Activated naive CD8-positive, alpha-beta T cell treated with anti-CD3 and anti-CD28 coated beads, Interleukin-2, amount 10 ng/mL, durations not matched to agents 7 days and 5 days (primary cell): Measurements from ENCODE around the gene TSPAN12. TPM values are rescaled to one million over a fixed set of nuclear protein-coding genes. Genes with fewer than 3 reads are reported as not detected.
"Not testable (repeated sequence)": the region's sequence is repeated elsewhere in the genome, so short reads cannot be mapped to it uniquely, and the experiment has no call there.

Source experiments
- ATAC-seq: fragments of 150-1000 bp; cut with Tn5 transposase; one replicate; pipeline ENCODE4 v1.10.0; 2021; ENCODE audit warnings: low read depth, moderate library complexity
- POLR2A ChIA-PET: fragments of 350-600 bp; sonication (Branson Sonifier 250); formaldehyde crosslinking; loops from one replicate; lab custom pipeline; 2021; ENCODE audit warnings: antibody characterized with exemption; lab: Charles Lee
- DNase-seq: peaks from one replicate; pipeline ENCODE4 v3.0.0; 2021
- H3K27ac Mint-ChIP-seq: one replicate; pipeline ENCODE4 v1.8.0; 2022; ENCODE audit warnings: mild to moderate bottlenecking, mixed read lengths
- H3K27me3 Mint-ChIP-seq: one replicate; pipeline ENCODE4 v1.8.0; 2022; ENCODE audit warnings: mild to moderate bottlenecking, moderate library complexity, mixed read lengths
- H3K36me3 Mint-ChIP-seq: one replicate; pipeline ENCODE4 v1.8.0; 2021; ENCODE audit warnings: mild to moderate bottlenecking, mixed read lengths
- H3K4me1 Mint-ChIP-seq: one replicate; pipeline ENCODE4 v1.8.0; 2021; ENCODE audit warnings: mixed read lengths
- H3K4me3 Mint-ChIP-seq: one replicate; pipeline ENCODE4 v1.8.0; 2022; ENCODE audit warnings: mild to moderate bottlenecking, moderate library complexity, mixed read lengths
- H3K9me3 Mint-ChIP-seq: one replicate; pipeline ENCODE4 v1.8.0; 2021; ENCODE audit warnings: mixed read lengths
- total RNA-seq, 2 experiments: library from RNA; stranded (reverse); gene quantifications; one replicate each; pipeline ENCODE4 v1.2.3, GENCODE V29; 2021

TSPAN12 gene
- total RNA-seq, 2 experiments from 2014 or later, result not detected

GRCh38 chr7:120785095-120785494, 72.8 kb downstream of the TSPAN12 start:
- ATAC-seq (no peak), DNase-seq (no peak)
- Mint-ChIP-seq H3K9me3 (no peaks in the 10 kb centered on the region), H3K36me3 (no peaks in the 10 kb centered on the region), H3K27me3 (no peaks in the 10 kb centered on the region), H3K27ac (no peak overlapping the region), H3K4me1 (no peaks in the 10 kb centered on the region), H3K4me3 (no peak overlapping the region)
- POLR2A ChIA-PET, result no interaction called here

- no peaks in the 10 kb centered on the region for H3K9me3 Mint-ChIP-seq
- DNase-seq (no peak), ATAC-seq (no peak)
- H3K36me3 Mint-ChIP-seq, result no peaks in the 10 kb centered on the region
- no peaks in the 10 kb centered on the region for H3K4me1 Mint-ChIP-seq
- H3K4me3 Mint-ChIP-seq, result no peak overlapping the region
- no peak overlapping the region for H3K27ac Mint-ChIP-seq
- POLR2A ChIA-PET, result no interaction called here
- H3K27me3 Mint-ChIP-seq, result no peaks in the 10 kb centered on the region
Observed at GRCh38 chr7:120783721-120784120, 74.2 kb downstream of the TSPAN12 start.

GRCh38 chr7:120783273-120783672, 74.7 kb downstream of the TSPAN12 start:
- no peak for ATAC-seq
- H3K4me3 Mint-ChIP-seq, result no peak overlapping the region
- H3K27ac Mint-ChIP-seq, result no peak overlapping the region
- no peaks in the 10 kb centered on the region for H3K27me3 Mint-ChIP-seq
- H3K36me3 Mint-ChIP-seq, result no peaks in the 10 kb centered on the region
- no peaks in the 10 kb centered on the region for H3K9me3 Mint-ChIP-seq
- no peak for DNase-seq
- no peaks in the 10 kb centered on the region for H3K4me1 Mint-ChIP-seq
- POLR2A ChIA-PET, result no interaction called here

- H3K4me1 Mint-ChIP-seq, DNase-seq, H3K4me3 Mint-ChIP-seq, H3K27ac Mint-ChIP-seq, H3K9me3 Mint-ChIP-seq, H3K36me3 Mint-ChIP-seq, POLR2A ChIA-PET, H3K27me3 Mint-ChIP-seq, ATAC-seq: not testable (repeated sequence)
Observed at GRCh38 chr7:120781924-120782323, 76.0 kb downstream of the TSPAN12 start.

- ATAC-seq (no peak), DNase-seq (no peak)
- no peaks in the 10 kb centered on the region for H3K4me1 Mint-ChIP-seq
- no peaks in the 10 kb centered on the region for H3K9me3 Mint-ChIP-seq
- H3K4me3 Mint-ChIP-seq, result no peak overlapping the region
- no peaks in the 10 kb centered on the region for H3K36me3 Mint-ChIP-seq
- POLR2A ChIA-PET, result no interaction called here
- H3K27ac Mint-ChIP-seq, result no peak overlapping the region
- no peaks in the 10 kb centered on the region for H3K27me3 Mint-ChIP-seq
Observed at GRCh38 chr7:120780938-120781337, 77.0 kb downstream of the TSPAN12 start.

- POLR2A ChIA-PET, DNase-seq, H3K4me3 Mint-ChIP-seq, H3K27me3 Mint-ChIP-seq, H3K4me1 Mint-ChIP-seq, H3K27ac Mint-ChIP-seq, H3K36me3 Mint-ChIP-seq, H3K9me3 Mint-ChIP-seq, ATAC-seq: not testable (repeated sequence)
Observed at GRCh38 chr7:120780451-120780850, 77.5 kb downstream of the TSPAN12 start.

- not testable (repeated sequence) for H3K9me3 Mint-ChIP-seq, H3K4me1 Mint-ChIP-seq
Observed at GRCh38 chr7:120779078-120779477, 78.9 kb downstream of the TSPAN12 start.

GRCh38 chr7:120775755-120776154, 82.2 kb downstream of the TSPAN12 start:
- Mint-ChIP-seq H3K27me3 (peaks cover 5% of the 10 kb centered on the region), H3K27ac (no peak overlapping the region), H3K4me3 (no peak overlapping the region), H3K36me3 (no peaks in the 10 kb centered on the region), H3K9me3 (no peaks in the 10 kb centered on the region), H3K4me1 (no peaks in the 10 kb centered on the region)
- ATAC-seq (no peak), DNase-seq (no peak)
- POLR2A ChIA-PET, result no interaction called here

More at GRCh38 chr7:120779078-120779477, 78.9 kb downstream of the TSPAN12 start:
- H3K27me3 Mint-ChIP-seq, H3K27ac Mint-ChIP-seq, POLR2A ChIA-PET, DNase-seq, ATAC-seq, H3K4me3 Mint-ChIP-seq, H3K36me3 Mint-ChIP-seq: not testable (repeated sequence)

GRCh38 chr7:120774481-120774880, 83.5 kb downstream of the TSPAN12 start:
- H3K36me3 Mint-ChIP-seq, result no peaks in the 10 kb centered on the region
- peaks cover 5% of the 10 kb centered on the region for H3K27me3 Mint-ChIP-seq
- POLR2A ChIA-PET, result no interaction called here
- ATAC-seq (no peak), DNase-seq (no peak)
- no peak overlapping the region for H3K27ac Mint-ChIP-seq
- no peak overlapping the region for H3K4me3 Mint-ChIP-seq
- H3K4me1 Mint-ChIP-seq, result no peaks in the 10 kb centered on the region
- H3K9me3 Mint-ChIP-seq, result no peaks in the 10 kb centered on the region

GRCh38 chr7:120770206-120770605, 87.7 kb downstream of the TSPAN12 start:
- POLR2A ChIA-PET, result no interaction called here
- H3K27me3 Mint-ChIP-seq, result peaks cover 5% of the 10 kb centered on the region
- ATAC-seq (no peak), DNase-seq (no peak)
- H3K4me3 Mint-ChIP-seq, result no peak overlapping the region
- H3K4me1 Mint-ChIP-seq, result no peaks in the 10 kb centered on the region
- H3K36me3 Mint-ChIP-seq, result no peaks in the 10 kb centered on the region
- no peaks in the 10 kb centered on the region for H3K9me3 Mint-ChIP-seq
- H3K27ac Mint-ChIP-seq, result no peak overlapping the region

GRCh38 chr7:120760851-120761250, 97.1 kb downstream of the TSPAN12 start:
- Mint-ChIP-seq H3K9me3 (no peaks in the 10 kb centered on the region), H3K4me1 (no peaks in the 10 kb centered on the region), H3K27me3 (no peaks in the 10 kb centered on the region), H3K36me3 (no peaks in the 10 kb centered on the region), H3K27ac (no peak overlapping the region), H3K4me3 (no peak overlapping the region)
- ATAC-seq, result no peak
- DNase-seq, result no peak
- POLR2A ChIA-PET, result no interaction called here

- Mint-ChIP-seq H3K36me3 (no peaks in the 10 kb centered on the region), H3K27me3 (no peaks in the 10 kb centered on the region), H3K4me1 (no peaks in the 10 kb centered on the region), H3K27ac (no peak overlapping the region), H3K9me3 (no peaks in the 10 kb centered on the region), H3K4me3 (no peak overlapping the region)
- DNase-seq (no peak), ATAC-seq (no peak)
- POLR2A ChIA-PET, result no interaction called here
Observed at GRCh38 chr7:120760050-120760449, 97.9 kb downstream of the TSPAN12 start.

GRCh38 chr7:120743128-120743527, 114.8 kb downstream of the TSPAN12 start:
- no peaks in the 10 kb centered on the region for H3K9me3 Mint-ChIP-seq
- peaks cover 2% of the 10 kb centered on the region for H3K27me3 Mint-ChIP-seq
- DNase-seq (no peak), ATAC-seq (no peak)
- H3K4me3 Mint-ChIP-seq, result no peak overlapping the region
- no peak overlapping the region for H3K27ac Mint-ChIP-seq
- H3K4me1 Mint-ChIP-seq, result no peaks in the 10 kb centered on the region
- no peaks in the 10 kb centered on the region for H3K36me3 Mint-ChIP-seq
- POLR2A ChIA-PET, result no interaction called here

GRCh38 chr7:120742372-120742771, 115.6 kb downstream of the TSPAN12 start:
- Mint-ChIP-seq H3K9me3 (no peaks in the 10 kb centered on the region), H3K27ac (no peak overlapping the region), H3K36me3 (no peaks in the 10 kb centered on the region), H3K4me1 (no peaks in the 10 kb centered on the region), H3K4me3 (no peak overlapping the region), H3K27me3 (peaks cover 1% of the 10 kb centered on the region)
- no peak for DNase-seq
- no peak for ATAC-seq
- POLR2A ChIA-PET, result no interaction called here
